Kidney capillary endothelial cell (primary cell): ENCODE results near the gene SLC32A1.

ENCODE experiments used
- DNase-seq: peaks from one replicate; pipeline ENCODE4 v3.0.0-alpha.2; 2018; ENCODE audit warnings: low spot score

SLC32A1 gene, protein sequence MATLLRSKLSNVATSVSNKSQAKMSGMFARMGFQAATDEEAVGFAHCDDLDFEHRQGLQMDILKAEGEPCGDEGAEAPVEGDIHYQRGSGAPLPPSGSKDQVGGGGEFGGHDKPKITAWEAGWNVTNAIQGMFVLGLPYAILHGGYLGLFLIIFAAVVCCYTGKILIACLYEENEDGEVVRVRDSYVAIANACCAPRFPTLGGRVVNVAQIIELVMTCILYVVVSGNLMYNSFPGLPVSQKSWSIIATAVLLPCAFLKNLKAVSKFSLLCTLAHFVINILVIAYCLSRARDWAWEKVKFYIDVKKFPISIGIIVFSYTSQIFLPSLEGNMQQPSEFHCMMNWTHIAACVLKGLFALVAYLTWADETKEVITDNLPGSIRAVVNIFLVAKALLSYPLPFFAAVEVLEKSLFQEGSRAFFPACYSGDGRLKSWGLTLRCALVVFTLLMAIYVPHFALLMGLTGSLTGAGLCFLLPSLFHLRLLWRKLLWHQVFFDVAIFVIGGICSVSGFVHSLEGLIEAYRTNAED

DNA sequence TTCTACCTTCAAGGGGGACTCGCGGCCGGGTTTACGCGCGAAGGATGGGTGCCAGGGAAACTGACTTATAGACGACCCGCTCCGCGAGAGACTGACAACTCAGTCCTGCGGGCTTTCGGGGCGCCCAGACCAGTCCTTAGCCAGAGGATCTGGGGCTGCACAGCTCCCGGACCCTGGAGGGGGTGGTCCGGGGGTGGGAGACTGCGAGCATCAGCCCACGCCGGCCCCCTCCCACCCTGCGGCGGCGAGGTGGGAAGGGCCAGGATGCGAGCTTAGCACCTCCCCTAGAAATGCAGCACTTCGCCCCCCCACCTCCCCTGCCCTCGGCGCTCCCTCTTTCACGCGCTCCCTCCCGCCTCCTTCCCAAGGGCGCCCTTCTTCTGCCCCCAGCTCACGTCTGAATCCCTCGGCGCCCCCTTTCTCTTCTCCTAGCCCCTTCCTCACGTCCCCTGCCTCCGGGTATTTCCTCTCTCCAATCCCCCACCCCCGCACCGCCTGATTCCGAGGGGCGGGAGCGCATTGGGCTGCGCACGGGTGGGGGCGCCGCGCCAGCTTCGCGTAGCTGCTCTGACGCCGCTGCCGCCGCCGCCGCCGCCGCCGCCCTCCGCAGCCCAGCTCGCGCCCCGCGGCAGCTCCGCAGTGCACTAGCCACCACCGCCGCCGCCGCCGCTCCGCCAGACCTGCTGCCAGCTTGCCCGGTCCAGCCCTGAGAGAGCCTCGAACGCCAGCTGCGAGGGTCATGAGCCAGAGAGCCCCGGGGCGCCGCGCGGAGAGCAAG lies at the start of gene SLC32A1:
Gene SLC32A1 (plus strand): TSS at position 639 of the 778 bp plus-strand sequence. CDS start 239 bp downstream, outside the sequence.
- DNase-seq: no peak

DNA sequence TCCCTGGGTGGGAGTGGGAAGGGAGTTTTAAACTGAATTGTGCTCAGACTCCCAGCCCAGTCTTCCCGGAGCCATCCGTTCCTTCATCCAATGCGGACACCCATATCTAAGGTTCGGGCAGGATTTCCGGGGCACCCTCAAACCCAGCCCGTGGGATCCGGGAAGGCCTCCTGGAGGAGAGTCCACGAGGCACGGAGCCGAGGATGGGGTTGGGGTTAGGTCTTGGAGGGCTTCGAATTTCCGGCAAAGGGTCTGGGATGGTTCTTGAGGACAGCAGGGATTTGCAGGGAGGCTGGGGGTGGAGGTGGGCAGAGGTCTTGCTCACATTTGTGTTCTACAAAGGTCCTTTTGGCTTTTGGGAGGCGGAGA lies 49.5 kb upstream of the SLC32A1 start:
- DNase-seq: no peak

DNA sequence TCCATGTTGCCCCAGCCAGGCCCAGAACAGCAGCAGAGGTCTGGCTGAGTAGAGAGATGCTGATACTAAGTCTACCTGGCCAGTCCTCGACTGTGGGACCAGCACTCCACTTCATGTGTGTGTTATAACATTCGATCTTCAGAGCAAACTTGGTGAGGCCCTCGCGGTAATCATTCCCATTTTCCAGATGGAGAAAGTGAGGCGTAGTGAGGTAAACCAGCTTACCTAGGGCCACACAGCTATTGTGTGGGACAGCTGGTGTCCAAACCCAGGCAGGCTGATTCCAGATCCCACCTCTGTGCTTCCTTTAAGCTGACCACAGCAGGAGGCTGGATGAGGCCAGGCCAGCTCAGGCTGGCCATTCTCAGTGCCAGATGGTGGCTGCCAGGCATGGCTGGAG lies 47.7 kb upstream of the SLC32A1 start:
- no peak for DNase-seq

DNA sequence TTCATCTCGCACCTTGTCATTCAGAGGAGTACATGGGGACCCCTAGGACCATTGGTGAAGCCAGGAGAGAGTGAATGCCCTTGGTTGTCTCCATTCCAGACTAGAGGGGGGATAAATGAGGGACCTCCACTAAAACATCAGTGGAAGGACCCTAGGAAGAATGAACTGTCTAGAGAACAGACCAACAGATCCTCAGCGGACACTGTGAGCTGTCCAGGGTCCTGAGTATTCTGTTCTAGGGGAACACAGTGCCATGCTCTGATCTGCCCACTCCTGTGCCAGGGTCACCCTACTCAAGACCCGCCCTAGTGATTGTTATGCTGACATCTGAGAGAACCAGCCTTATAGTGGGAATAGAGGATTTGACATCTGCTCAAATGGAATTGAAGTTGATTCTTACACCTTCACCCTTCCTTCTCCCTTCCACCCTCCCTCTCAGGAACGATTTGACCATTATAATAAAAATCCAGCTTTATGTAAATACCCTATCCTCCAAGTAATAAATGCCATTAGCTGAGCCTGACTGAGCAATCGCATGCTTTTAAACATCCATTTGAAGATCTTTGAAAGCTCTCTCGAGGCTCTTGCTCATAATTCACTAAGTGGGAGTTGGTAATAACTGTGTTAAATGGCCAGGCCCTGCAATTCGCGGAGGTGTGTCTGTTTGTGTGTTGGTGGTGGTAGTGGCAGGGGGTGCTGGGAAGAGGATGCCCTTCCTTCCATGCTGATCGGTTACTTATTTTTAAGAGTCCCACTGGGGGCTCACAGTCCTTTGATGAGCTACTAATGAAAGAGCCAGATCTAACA lies 43.6 kb upstream of the SLC32A1 start:
- DNase-seq: peak; percentile 27

DNA sequence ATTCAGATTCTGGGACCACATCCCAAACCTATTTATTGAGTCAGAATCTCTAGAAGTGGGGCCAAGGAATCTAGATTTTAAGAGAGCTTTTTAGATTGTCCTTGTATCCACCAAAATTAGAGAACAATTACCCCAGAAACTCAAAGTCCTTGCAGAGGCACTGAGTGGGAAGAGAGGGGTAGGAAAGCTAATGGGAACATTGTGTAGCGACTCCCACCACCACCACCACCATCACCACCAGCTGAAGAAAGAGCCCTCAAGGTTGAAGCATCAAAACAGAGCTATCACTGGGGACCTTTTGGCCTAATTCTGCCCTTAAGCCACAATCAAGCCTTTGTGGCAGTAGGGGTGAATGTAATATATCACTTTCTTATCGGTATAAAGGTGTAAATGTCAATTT lies 39.0 kb upstream of the SLC32A1 start:
- no peak for DNase-seq

DNA sequence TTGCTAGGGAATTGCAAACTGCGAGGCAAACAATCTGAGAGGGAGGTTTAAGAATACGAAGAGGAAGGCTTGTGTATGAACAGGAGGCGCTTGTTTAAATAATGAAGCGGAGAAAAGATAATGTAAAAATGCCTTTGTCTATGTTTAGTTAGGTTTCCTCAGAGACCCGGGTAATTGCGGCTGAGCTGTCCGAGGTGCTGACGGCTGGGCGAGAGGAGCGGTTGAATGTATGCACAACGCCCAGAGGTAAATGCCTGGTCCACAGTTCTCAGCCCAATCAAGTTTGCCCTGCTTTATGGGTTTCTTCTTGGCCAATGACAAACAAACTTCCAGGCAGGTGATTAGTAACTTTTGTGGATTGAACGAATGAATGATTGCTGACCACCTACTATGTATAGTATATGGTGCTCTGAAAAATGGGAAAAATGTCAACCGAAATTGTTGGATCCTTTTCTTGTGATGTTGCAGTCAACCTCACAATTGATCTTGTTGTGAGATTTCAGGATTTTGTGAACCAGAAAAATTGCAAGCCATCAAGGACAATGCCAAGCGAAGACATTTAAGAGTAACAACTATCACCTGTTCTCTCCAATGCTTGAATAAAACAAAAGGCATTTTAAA lies 38.3 kb upstream of the SLC32A1 start:
- peak; percentile 23 for DNase-seq

DNA sequence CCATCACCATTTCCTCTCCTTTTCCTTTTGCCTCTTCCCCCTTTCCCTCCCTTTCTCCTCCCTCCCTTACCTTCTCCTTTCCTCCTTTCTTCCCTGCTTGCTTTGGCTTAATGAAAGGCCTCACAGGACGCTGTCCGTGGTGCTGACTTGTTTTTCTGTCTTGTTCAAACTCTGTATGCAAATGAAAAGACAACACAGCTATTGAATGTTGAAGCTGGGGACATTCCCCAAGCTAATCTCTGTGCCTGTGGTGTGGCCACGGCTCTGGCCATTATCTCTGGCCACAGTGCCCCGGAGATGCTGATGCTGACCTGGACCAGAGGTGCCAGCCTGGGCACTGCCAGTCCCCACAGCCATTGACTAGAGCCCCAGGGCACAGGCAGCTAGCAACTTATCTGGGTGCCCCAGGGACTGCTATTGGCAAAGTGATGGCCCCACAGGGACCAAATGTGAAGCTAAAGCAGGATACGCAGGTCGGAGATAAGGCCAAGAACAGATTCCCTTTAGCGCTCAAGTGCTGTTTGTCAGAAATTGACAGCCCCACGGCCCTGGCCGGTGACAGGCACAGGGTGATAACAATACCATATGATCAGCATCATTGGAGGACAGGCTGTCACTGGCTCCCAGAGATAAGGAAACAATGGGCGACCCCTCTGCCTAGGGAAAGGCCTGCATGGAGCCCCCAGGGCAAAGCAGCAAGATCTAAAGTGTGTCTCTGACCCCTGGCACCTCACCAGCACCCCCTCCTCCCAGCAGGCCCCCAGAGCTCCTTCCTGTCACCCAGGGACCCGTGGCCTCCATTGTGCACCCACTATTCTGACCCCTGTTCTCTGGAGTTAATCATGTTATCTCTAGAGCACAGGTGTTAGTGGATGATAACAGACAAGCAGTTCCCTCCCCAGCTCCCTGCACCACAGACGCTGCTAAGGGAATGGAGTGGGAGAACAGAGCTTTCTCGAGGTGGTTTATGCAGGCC lies 31.6 kb upstream of the SLC32A1 start:
- DNase-seq: peak; percentile 41

DNA sequence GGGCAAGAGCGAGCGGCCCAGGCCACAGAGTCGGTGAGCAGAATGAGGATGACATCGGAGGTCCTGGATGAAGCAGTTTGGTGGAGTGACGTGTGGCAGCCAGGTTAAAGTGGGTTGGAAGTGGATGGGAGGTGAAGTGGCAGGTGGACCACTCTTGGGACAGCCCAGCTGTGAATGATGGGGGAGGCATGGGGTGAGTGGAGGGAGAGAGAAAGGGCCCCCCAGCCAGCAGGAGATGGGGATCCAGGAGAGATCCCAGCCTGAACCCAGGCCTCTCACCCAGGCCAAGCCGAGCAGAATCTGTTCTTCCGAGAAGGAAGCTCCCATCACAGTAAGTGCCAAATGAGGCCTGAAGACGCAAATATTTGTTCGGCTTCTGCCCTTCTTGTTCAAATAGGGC lies 27.0 kb upstream of the SLC32A1 start:
- no peak for DNase-seq

DNA sequence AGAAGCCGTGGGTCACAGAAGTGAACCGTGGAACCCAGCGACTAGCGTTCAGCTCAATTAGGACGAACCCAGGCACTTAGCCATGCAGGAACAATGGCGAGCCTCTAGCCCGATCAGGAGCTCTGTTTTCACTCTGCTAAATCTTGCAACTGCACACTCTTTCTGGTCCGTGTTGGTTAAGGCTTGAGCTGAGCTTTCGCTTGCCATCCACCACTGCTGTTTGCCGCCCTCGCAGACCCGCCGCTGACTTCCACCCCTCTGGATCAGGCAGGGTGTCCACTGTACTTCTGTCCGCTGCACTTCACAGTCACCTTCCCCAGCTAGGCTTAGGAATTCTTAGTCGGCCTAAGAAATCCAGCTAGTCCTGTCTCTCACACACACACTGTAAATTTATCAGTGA lies 25.7 kb upstream of the SLC32A1 start:
- DNase-seq: no peak

DNA sequence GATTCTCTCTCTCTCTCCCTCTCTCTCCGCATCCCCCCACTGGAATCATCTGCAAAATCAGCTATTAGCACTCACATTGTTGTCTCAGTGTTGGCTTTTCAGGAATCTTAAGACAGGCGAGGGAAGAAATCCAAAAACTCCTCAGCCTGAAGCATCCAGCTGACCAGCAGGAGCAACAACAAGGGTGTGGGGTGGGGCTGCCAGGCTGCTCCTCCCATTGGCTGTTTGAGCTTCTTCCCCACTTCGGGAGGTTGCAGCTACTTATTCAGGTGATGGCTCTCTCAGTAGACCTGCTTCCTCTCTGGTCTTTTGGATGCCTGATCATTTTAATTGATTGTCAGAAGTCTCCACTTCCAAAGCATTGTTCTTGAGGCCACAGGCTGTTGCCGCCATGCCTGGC lies 24.1 kb upstream of the SLC32A1 start:
- DNase-seq: no peak

DNA sequence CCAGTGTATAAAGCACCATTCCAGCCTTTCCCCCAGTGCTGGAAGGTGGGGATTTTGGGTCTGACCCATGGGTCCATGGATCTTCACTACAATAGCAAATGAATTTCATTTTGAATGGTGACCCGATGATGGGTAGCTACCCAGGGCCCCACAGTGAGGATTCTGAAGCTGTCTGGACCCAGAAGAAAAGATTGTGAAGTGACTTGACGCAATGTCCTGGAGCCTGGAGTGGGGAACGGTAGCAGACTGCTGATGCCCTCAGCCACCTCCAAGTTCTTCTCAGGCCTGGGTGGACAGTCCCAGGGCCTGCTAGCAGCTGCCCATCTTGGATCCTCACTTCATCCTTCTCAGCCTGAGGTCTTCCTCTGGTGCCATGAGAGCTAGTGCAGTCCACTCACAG lies 23.4 kb upstream of the SLC32A1 start:
- DNase-seq: no peak

DNA sequence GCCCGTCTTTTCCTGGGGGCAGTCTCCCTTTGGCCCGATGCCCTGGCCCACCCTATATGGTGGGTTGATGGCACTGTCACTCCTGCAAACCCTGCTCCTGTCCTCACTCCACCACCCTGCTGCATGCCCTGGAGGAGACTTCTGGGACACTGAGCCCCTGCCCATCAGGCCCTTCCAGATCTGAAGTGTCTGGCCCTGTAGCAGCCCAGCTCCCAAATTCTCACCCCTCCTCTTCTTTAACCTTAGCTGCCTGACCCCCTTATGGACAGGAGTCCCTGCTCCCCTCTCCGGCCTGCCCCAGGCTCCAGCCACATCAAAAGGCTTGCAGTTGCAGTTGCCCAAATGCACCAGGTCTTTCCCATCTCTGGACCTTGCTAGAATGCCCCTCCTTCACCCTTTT lies 20.8 kb upstream of the SLC32A1 start:
- DNase-seq: no peak

DNA sequence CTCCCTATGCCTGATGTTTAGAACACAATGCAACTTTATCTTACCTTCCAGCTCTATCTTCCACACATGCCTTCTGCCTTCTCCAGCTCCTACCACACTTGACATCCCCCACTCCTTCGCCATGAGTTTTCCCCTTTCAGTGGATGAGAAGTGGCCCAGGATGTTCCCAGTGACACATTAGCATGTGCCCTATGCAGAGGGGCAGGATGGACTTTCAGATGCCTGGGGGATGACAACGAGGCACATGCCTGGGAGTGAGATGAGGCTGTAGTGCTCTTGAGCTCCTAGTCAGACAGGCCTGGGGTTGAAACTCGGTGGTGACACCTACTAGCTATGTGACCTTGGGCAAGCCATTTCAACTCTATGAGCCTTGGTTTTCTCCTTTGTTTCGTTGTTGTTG lies 20.1 kb upstream of the SLC32A1 start:
- DNase-seq: no peak

DNA sequence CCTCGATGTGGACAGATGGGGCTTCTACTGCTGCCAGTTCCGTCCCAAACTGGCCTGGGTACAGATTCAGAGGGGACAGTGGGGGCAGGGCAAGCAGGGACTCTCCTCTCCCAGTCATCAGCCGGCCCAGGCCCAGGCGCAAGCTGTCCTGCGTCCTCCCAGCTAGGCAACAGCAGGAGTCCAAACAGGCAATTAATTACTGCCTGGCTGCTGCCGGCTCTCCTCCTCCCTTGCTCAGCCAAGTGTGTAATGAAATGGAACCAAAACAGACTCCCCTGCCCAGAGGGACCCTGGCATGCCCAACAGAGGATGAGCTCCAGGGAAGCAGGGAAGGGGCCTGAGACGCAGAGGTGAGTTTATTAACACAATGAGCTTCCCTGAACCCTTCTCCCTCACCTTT lies 17.8 kb upstream of the SLC32A1 start:
- DNase-seq: no peak

DNA sequence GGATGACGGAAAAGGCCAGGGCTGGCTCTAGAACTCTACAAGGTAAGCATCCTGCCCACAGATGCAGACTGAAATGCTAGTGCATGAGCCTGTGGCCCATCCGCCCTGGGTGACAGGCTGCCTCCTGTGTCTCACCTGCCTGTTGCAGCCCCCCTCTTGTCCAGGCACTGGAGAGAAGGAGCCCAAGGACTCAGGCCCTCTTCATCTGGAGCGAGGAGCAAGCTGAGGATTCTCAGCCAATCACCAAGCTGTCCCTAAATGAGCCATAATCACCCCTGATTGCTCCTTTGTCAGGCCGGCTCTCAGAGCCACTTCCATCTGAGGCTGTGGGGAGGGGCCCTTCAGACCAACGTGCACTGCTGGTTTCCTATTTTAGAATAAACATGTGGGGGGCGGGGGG lies 10.0 kb upstream of the SLC32A1 start:
- DNase-seq: no peak

DNA sequence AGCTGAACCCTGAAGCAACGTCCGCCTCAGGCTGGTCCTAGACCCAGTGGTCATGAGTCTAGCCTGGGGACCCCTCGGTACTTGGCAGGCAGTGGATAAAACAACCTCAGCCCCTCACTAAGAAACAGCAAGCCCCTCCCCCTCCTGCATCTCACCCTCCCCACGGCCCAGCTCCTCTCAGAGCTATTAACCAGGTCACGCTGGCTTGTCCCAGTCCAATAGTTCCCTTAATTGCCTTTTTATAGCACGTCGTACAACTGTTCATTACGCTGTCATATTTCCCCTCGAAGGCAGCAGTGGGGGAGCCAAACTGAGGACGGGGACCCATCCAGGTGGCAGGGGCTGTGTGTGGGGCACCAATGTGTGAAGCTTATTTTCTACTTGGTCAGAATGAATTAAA lies 8.6 kb upstream of the SLC32A1 start:
- no peak for DNase-seq

DNA sequence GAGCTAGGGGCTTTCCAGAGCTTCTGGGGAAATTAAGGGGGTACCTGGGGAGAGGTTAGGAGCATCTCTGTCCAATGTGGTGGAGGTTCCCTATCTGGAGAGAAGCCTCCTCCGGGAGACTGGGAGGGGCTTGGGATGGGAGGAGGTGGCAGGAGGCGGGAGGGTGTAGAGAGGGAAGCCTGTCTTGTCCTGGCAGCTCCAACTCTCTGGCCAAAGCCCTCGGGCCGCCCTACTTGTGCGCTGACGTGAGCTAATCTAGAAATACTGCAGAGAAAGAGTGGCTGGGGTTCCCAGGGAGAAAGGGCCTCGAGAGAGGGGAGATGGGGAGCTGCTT lies 1.6 kb upstream of the SLC32A1 start:
- DNase-seq: no peak

DNA sequence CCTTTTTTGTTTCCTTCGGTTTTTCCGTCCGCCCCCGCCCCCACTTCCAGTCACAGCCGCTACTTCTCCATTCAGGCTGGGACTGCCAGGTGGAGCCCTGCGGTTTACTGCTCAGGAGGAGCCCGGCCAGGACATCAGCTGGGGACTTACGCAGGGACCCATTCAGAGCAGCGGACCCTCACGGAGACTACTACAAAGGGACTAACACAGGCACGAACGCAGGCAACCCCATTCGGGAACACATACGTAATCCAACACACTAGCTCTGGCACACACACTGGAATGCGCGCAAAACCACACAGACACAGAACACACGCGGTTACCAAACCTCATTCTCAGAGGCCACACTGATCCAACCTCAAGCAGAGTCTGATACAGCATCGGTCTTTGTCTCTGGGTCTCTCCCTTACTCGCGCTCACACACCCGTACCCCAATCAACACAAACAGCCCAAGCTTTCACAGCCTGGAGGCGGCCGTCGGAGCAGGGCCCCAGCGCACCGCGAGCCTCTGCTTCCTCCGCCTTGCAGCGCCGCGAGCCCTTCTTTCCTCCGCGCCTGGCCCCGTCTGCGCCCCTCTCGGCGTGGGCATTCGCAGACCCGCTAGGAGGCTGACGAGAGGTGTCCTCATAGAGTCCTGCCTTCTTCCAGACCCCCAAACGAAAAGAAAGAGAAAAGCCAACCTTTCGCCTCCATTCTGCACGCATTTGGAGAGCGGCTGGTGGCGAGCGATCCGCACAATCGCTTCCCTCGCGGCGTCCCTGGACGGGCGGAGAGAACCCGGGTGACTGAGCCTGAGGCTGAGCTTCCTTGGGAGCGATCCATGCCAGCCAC lies 1.1 kb upstream of the SLC32A1 start:
- no peak for DNase-seq

DNA sequence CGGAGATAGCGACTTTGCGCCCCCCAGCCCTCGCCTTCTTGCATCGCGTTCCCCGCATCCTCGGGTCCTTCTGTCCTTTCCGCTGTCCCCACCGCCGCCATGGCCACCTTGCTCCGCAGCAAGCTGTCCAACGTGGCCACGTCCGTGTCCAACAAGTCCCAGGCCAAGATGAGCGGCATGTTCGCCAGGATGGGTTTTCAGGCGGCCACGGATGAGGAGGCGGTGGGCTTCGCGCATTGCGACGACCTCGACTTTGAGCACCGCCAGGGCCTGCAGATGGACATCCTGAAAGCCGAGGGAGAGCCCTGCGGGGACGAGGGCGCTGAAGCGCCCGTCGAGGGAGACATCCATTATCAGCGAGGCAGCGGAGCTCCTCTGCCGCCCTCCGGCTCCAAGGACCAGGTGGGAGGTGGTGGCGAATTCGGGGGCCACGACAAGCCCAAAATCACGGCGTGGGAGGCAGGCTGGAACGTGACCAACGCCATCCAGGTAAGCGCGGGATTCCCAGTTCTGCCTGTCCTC lies 401 bp downstream of the SLC32A1 start:
- DNase-seq: no peak
